CD4-positive, alpha-beta T cell (primary cell): ENCODE results near the gene LRPAP1. TPM values are rescaled to one million over a fixed set of nuclear protein-coding genes. Genes with fewer than 3 reads are reported as not detected.

Experiments used
- ATAC-seq: fragments of 200-7000 bp; cut with Tn5 transposase; one replicate; pipeline ENCODE4 v1.10.0; 2022; ENCODE audit warnings: mild to moderate bottlenecking; ENCODE audit not compliant: poor library complexity
- CTCF ChIA-PET: fragments of 350-600 bp; sonication (Branson Sonifier 250); formaldehyde crosslinking; loops from one replicate; lab custom pipeline; 2021; ENCODE audit warnings: antibody characterized with exemption, inconsistent platforms; lab: Charles Lee
- POLR2A ChIA-PET: fragments of 350-600 bp; sonication (Branson Sonifier 250); formaldehyde crosslinking; loops from one replicate; lab custom pipeline; 2021; ENCODE audit warnings: antibody characterized with exemption, inconsistent platforms; lab: Charles Lee
- DNase-seq, 14 experiments: peaks; one replicate each; pipeline ENCODE4 v3.0.0-alpha.2; 2013 to 2020; ENCODE audit warnings: mixed read lengths in 2 of 14
- H3K27ac ChIP-seq, 2 donors: one replicate each; pipeline versions ENCODE4 v1.5.1 to v1.7.0; 2013; ENCODE audit warnings: low read length in 2 of 2, low read depth in 1 of 2, mild to moderate bottlenecking in 1 of 2
- H3K27me3 ChIP-seq, 2 experiments: 1 replicate in 1 of 2; 2 replicates in 1 of 2; pipeline versions ENCODE4 v1.6.1 to v1.7.0; 2013; ENCODE audit warnings: low read length in 2 of 2, control low read depth in 1 of 2, mild to moderate bottlenecking in 1 of 2, moderate library complexity in 1 of 2; ENCODE audit not compliant: insufficient read depth in 2 of 2, control insufficient read depth in 1 of 2
- H3K36me3 ChIP-seq: one replicate; pipeline ENCODE4 v1.6.1; 2013; ENCODE audit warnings: low read length, control low read depth; ENCODE audit not compliant: insufficient read depth
- H3K4me1 ChIP-seq: one replicate; pipeline ENCODE4 v1.6.1; 2013; ENCODE audit warnings: low read length, control low read depth; ENCODE audit not compliant: insufficient read depth
- H3K4me3 ChIP-seq: one replicate; pipeline ENCODE4 v1.5.1; 2013; ENCODE audit warnings: mild to moderate bottlenecking, low read length, moderate library complexity
- H3K9me3 ChIP-seq, 2 experiments: 1 replicate in 1 of 2; 2 replicates in 1 of 2; pipeline versions ENCODE4 v1.6.1 to v1.7.0; 2013; ENCODE audit warnings: low read length in 2 of 2, mild to moderate bottlenecking in 2 of 2, control low read depth in 1 of 2, moderate library complexity in 1 of 2; ENCODE audit not compliant: control insufficient read depth in 1 of 2, insufficient read depth in 1 of 2
- H3K27ac Mint-ChIP-seq: one replicate; pipeline ENCODE4 v1.8.0; 2020; ENCODE audit warnings: mixed read lengths
- H3K27me3 Mint-ChIP-seq: one replicate; pipeline ENCODE4 v1.8.0; 2021; ENCODE audit warnings: mixed read lengths
- H3K36me3 Mint-ChIP-seq: one replicate; pipeline ENCODE4 v1.8.0; 2021; ENCODE audit warnings: low read depth, mixed read lengths
- H3K4me1 Mint-ChIP-seq: one replicate; pipeline ENCODE4 v1.8.0; 2021; ENCODE audit warnings: low read depth, mixed read lengths
- H3K4me3 Mint-ChIP-seq: one replicate; pipeline ENCODE4 v1.8.0; 2020; ENCODE audit warnings: mild to moderate bottlenecking, mixed read lengths
- H3K9me3 Mint-ChIP-seq: one replicate; pipeline ENCODE4 v1.8.0; 2020; ENCODE audit warnings: mixed read lengths
- intact Hi-C, 2 experiments: fragments of 100-400 bp; cut with DNase I in 1 of 2; cut with micrococcal nuclease in 1 of 2; formaldehyde crosslinking; loops; one replicate each; pipeline versions ENCODE4 v1.15.1 to v1.9.0; 2023 to 2025; cut with DNase I, micrococcal nuclease
- total RNA-seq, 174 experiments: library from RNA in 2 of 174; stranded (reverse) in 2 of 174; gene quantifications; one replicate each; pipeline ENCODE4 v1.2.3 and lab custom pipeline; 2021 to 2026
- TF ChIP-seq, protein P1 (sequence below): fragments of 200-600 bp; IDR thresholded peaks from one replicate; pipeline ENCODE4 v1.8.0; 2022; ENCODE audit warnings: antibody characterized with exemption, mild to moderate bottlenecking

Gene LRPAP1
- total RNA-seq, 2 experiments from 2014 or later = 84.2 to 88.0 TPM

DNA sequence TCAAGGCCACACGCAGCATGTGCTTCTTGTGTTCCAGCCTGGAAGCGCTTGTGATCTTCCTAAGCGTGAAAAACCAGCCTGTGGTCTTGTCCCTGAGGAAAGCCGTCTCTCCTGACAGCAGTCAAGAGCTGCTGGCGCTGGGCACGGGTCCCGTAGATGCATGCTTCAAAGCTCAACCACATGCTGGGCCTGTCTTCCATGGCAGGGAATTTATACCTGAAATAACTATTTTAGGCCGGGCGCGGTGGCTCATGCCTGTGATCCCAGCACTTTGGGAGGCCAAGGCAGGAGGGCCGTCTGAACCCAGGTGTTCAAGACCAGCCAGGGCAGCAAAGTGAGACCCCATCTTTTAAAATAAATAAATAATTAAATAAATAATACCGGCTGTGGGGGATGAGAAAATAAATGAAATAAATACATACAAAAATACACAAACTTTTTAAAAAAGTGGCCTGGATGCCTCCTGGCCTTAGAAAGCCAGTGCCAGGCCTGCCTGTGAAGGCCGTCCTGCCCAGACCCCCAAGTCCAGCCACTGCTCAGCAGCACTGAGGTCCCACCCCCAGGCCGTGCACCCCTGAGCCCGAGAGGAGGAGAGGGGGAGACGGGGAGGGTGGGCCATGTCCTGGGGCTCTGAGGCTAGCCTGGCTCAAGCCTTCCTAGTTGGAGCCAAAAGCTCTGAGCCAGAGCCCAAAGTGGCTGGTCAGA, 10.4 kb downstream of the LRPAP1 start:
- H3K4me1 ChIP-seq = no peaks in the 10 kb centered on the region
- TF ChIP-seq, protein P1, sequence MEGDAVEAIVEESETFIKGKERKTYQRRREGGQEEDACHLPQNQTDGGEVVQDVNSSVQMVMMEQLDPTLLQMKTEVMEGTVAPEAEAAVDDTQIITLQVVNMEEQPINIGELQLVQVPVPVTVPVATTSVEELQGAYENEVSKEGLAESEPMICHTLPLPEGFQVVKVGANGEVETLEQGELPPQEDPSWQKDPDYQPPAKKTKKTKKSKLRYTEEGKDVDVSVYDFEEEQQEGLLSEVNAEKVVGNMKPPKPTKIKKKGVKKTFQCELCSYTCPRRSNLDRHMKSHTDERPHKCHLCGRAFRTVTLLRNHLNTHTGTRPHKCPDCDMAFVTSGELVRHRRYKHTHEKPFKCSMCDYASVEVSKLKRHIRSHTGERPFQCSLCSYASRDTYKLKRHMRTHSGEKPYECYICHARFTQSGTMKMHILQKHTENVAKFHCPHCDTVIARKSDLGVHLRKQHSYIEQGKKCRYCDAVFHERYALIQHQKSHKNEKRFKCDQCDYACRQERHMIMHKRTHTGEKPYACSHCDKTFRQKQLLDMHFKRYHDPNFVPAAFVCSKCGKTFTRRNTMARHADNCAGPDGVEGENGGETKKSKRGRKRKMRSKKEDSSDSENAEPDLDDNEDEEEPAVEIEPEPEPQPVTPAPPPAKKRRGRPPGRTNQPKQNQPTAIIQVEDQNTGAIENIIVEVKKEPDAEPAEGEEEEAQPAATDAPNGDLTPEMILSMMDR = no peak
- POLR2A ChIA-PET = no interaction called here
- no peak overlapping the region for H3K27ac ChIP-seq
- Mint-ChIP-seq H3K27ac (no peak overlapping the region), H3K4me1 (peaks cover 5% of the 10 kb centered on the region), H3K9me3 (no peaks in the 10 kb centered on the region), H3K27me3 (no peaks in the 10 kb centered on the region), H3K4me3 (no peak overlapping the region), H3K36me3 (peaks cover 74% of the 10 kb centered on the region)
- H3K9me3 ChIP-seq = no peaks in the 10 kb centered on the region
- ATAC-seq = no peak
- H3K4me3 ChIP-seq = no peak overlapping the region
- peaks cover 89% of the 10 kb centered on the region for H3K36me3 ChIP-seq
- CTCF ChIA-PET = no interaction called here
- H3K27me3 ChIP-seq = no peaks in the 10 kb centered on the region
- peak in 2 of 14 experiments; percentile 1 to 11 for DNase-seq
- intact Hi-C loops = no loop called here

DNA sequence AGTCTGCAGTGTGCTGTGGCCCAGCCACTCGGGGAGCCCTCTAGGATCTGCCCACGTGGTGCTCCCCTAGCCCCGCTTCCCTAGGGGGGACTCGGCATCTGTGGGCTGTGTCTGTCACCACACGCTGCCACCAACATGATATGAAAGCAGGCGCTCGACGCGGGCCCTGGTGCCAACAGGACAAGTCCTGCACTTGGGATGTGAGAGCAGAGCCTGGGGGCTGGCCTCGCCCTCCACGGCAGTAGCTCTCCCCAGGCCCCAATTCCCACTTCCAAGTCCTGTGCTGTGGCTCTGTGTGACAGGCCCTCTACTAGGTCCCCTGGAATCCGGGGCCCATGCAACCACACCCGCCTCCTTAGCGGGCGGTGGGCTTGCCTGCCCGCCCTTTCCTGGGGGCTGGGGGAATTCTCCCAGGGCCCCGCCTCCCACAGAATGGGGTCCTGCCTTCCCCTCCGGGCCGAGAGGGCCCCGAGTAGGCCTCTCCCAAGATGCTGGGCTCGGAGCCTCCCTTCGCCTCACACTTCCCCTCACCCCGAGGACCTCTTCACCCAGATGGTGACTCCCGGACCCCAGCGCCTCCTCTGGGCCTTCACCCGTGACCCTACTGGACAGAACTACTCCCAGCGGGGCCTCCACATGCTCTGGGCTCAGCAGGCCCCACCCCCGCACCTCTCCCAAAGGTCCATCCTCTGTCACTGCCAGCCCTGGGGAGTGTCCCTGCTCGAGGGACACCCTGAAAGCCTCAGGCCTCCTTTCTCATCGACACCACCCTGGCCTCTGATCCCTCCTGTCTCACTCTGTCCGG, 11.2 kb downstream of the LRPAP1 start:
- H3K36me3 ChIP-seq = peaks cover 95% of the 10 kb centered on the region

DNA sequence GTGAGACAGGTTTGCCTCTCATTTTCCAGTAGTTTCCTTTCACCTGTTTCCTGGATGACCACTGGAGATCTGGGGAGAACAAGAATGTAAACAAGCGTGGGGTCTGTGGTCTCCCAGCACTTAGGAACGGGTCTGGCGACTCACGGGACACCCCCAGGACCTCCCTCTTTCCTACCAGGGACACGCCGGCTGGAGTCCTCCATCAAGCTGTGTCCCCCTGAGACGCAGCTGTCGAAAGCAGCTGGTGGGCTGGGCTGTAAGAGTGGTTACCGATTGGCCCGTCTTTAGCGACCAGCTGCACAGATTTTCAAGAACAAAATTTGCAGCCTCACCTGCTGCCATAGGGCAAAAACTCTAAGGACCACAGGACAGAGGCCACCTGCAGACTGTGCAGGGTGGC, 11.9 kb downstream of the LRPAP1 start:
- no peak overlapping the region for H3K4me3 Mint-ChIP-seq
- no peaks in the 10 kb centered on the region for H3K27me3 ChIP-seq
- ATAC-seq (no peak), DNase-seq (no peak)
- no peaks in the 10 kb centered on the region for H3K9me3 Mint-ChIP-seq
- POLR2A ChIA-PET = no interaction called here
- H3K4me3 ChIP-seq = no peak overlapping the region
- no peaks in the 10 kb centered on the region for H3K27me3 Mint-ChIP-seq
- H3K36me3 Mint-ChIP-seq = peaks cover 73% of the 10 kb centered on the region
- H3K27ac Mint-ChIP-seq = no peak overlapping the region
- no peak overlapping the region for H3K27ac ChIP-seq
- TF ChIP-seq, protein P1 = no peak
- H3K4me1 Mint-ChIP-seq = no peaks in the 10 kb centered on the region
- H3K4me1 ChIP-seq = no peaks in the 10 kb centered on the region
- H3K36me3 ChIP-seq = peaks cover 95% of the 10 kb centered on the region
- CTCF ChIA-PET = no interaction called here
- H3K9me3 ChIP-seq = no peaks in the 10 kb centered on the region
- intact Hi-C loops = no loop called here

More for the DNA sequence above, 11.2 kb downstream of the LRPAP1 start:
- Mint-ChIP-seq H3K27ac (no peak overlapping the region), H3K27me3 (no peaks in the 10 kb centered on the region), H3K4me1 (no peaks in the 10 kb centered on the region), H3K36me3 (peaks cover 72% of the 10 kb centered on the region), H3K9me3 (no peaks in the 10 kb centered on the region), H3K4me3 (no peak overlapping the region)
- no peak for DNase-seq
- H3K27ac ChIP-seq = no peak overlapping the region
- H3K9me3 ChIP-seq = no peaks in the 10 kb centered on the region
- H3K27me3 ChIP-seq = no peaks in the 10 kb centered on the region
- no peaks in the 10 kb centered on the region for H3K4me1 ChIP-seq
- ChIA-PET CTCF (no interaction called here), POLR2A (no interaction called here)
- intact Hi-C loops = no loop called here
- TF ChIP-seq, protein P1 = no peak
- ATAC-seq = no peak
- no peak overlapping the region for H3K4me3 ChIP-seq
